OCI-M2 (cell line): ENCODE results near the gene OXSM.

Experiments used
- DNase-seq: peaks from one replicate; lab custom pipeline; 2025; ENCODE audit not compliant: unreplicated experiment; lab: John Stamatoyannopoulos, UW

OXSM gene

DNA sequence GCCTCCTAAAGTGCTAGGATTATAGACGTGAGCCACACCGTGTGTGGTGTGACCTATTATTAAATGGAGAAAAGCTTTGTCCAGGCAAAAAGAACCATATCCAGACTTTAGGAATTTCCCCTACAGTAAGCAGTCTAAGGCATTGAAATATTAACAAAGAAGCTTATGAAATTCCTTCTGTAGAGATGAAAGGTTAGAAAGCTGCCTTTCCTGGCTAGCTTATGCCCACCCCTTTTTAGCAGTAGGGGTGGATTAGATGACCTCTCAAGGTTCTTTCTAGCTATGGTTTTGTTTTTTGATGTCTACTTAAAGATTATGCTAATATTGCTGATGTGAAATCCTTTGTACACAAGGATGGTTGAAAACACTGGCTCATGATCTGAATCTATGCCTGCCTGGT, 13.9 kb downstream of the OXSM start:
- DNase-seq = no peak

DNA sequence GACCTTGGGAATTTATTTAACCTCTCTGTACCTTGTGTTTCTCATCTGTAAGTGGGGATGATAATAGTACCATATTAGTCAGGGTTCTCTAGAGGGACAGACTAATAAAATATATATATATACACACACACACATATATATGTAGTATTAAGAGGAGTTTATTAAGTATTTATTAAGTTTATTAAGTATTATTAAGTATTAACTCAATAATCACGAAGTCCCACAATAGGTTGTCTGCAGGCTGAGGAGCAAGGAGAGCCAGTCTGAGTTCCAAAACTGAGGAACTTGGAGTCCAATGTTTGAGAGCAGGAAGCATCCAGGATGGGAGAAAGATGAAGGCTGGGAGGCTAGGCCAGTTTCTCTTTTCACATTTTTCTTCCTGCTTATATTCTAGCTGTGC, 14.8 kb downstream of the OXSM start:
- DNase-seq = no peak

DNA sequence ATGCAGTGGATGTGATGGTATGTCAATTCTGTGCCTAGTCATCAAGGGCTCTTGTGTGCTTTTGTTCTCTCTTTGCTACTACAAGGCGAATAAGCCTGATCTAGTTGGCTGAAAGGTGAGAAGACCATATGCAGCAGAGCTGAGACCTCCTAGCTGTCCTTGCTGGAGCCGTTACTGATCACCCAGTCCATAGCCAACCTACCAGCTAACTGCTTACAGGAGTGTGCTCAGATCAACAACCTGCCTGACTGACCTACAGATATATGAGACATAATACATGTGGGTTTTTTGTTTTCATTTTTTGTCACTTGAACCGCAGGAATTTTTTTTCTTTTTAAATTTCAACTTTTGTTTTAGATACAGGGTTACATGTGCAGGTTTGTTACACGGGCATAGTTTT, 22.8 kb downstream of the OXSM start:
- no peak for DNase-seq

DNA sequence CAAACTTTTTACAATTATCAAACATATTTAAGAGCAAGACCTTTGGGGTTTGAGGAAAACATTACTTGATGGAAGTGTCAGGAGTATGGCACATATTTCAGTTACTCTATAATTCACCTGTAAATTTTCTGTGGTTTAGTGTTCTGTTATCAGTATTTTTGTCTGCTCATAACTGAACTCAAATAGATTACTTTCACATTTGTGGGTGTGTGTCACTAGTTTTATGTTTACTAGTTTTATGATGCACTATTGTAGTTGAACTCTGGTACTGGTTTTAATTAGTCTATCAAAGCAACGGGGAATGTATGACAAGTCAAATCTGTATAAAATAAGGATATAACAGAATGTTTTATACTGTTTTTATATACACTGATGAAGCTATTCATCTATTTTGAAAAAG, 27.2 kb downstream of the OXSM start:
- DNase-seq = no peak

DNA sequence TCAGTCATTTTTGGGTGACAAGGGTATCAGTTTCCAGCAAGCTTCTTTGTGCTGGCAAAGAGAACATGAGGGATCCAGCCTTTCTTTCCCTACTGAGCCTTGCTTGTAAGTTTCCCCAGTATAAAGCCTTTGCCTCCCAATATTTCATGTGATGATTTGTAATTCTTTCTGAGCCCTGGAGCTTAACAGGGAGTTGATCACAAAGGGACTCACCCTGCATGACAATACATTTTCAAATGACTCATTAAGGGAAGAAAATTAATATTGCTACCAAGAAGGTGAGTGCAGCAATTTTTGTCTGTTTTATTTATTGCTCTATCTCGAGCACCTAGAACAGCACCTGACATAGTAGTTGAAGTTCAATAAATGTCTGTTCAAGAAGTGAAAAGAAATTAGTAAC, 27.7 kb downstream of the OXSM start:
- no peak for DNase-seq

DNA sequence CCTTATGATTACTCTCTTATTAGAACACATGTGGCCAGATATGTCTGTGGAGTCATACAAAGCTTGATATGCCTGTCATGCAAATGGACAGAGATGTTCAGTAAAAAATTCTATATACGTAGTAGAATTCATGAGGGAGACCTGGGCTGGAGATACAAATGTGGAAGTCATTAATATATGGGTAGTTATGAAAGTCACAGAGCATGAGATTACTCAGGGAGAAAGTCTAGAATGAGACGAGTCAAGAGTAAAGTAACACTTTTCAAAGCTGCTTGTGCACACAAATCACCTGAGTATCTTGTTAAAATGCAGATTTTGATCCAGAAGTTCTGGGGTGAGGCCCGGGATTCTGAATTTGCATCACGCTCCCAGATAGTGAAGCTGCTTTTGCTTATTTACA, 28.4 kb downstream of the OXSM start:
- no peak for DNase-seq

DNA sequence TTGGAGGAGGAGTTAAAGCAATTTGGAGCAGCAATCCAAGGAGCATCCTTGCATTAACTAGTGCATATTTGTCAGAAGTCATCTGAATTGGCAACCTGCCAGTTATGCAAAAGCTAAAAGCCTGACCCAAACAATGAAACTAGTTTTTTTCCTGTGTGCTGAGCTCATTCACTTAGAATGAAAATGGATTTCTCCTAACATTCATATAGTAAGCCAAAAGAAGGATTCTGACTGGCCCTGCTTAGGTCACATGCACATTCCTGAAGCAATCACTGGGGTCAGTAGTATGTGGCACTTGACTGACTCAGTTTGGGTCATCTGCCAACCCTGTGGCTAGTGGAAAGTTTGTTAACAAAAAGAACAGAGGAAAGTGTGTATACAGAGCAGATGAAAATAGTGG, 30.5 kb downstream of the OXSM start:
- no peak for DNase-seq

DNA sequence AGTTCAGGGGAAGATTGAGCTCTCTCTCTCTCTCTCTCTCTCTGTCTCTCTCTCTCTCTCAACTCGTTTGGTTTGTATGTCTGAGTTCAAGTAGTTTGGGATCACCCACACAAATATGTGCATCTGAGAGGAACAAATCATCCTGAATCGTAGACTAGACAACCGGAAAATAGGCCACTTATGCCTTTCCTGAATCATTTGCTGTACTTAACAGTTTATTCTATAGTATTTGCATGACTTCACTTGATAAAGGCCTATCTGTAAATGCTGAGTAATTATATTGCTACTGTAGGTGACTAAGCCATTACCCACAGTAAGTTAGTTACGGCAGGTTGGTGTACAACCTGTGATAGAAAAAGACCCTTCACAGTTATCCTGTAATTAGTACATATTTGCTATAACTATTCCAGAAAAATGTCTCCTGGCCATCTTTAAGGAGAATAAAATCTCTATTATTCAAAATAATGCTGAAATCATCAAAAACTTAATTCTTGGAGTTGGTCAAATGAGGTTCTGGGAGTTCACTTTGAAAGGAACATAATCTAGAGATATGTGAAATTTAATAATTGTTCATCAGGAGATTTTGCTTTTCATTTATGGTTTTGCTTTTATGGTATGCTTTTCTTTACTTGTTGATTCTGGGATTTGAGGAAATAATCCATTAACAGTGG, 31.1 kb downstream of the OXSM start:
- DNase-seq = no peak

DNA sequence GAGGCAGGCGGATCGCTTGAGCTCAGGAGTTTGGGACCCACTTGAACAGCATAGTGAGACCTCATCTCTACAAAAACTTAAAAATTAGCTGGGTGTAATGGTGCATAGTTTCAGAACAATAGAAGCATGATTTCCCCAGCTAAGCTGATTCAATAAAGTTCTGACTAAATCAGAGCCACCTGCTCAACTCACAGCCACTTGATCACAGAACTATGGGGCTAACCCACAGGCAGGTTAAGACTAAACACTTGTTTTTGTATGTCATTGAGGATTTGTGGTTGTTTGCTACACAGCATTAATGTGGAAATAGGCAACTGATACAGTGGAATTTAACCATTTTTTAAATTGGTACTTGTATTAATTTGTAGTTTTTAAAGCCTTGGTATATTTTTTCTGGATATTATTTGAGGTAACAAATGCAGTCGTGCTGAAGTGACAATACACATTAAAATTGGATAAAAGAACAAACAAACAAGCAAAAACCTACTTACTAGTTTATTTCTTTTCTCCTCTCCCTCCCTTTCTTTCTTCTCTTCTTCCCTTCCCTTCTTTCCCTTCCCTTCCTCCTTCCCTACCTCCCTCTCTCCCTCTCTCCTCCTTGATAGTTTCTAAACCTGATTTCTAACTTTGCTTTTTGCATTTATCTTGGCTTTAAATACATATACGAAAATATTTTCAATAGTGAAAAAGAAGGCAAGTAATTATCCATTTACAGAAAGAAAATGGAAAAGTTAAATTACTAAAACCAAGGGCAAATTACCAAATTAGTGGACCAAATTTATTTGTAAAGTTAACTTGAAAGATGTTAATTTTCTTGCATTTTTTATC, 32.1 kb downstream of the OXSM start:
- DNase-seq = no peak

DNA sequence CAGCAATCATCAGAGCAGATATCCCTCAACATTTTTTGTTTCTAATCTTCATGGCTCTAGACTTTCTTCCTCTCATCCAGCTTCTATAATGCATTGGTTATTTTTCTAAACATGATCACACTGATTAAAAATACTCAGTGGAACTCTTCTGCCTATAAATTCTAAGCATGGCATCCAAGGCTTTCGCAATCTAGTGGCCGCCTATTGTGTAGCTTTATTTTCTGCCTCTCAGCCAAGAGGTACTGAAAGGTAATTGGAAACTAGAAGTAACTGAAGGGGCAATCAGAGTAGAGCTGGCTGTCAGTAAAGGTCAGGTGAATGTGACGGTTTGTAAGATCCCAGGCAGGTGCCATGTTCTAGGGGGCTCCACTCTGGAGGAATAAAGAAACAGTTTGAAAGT, 33.4 kb downstream of the OXSM start:
- DNase-seq = no peak

DNA sequence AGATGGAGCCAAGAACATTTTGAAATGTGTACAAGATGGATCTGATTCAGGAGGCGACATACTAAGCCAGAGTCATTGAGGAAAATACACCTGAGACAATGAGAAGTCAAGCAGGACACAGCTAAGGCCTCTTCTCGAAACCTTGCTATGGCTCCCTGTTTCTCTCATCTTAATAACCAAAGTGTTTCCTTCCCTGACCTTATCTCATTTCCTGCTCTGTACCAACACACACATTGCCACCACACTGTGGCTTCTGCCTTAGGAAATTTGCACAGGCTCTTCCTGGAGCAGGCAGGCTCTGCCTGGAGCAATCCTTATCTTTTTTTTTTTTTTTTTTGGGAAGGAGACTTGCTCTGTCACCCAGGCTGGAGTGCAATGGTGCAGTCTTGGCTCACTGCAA, 36.6 kb downstream of the OXSM start:
- DNase-seq = no peak

DNA sequence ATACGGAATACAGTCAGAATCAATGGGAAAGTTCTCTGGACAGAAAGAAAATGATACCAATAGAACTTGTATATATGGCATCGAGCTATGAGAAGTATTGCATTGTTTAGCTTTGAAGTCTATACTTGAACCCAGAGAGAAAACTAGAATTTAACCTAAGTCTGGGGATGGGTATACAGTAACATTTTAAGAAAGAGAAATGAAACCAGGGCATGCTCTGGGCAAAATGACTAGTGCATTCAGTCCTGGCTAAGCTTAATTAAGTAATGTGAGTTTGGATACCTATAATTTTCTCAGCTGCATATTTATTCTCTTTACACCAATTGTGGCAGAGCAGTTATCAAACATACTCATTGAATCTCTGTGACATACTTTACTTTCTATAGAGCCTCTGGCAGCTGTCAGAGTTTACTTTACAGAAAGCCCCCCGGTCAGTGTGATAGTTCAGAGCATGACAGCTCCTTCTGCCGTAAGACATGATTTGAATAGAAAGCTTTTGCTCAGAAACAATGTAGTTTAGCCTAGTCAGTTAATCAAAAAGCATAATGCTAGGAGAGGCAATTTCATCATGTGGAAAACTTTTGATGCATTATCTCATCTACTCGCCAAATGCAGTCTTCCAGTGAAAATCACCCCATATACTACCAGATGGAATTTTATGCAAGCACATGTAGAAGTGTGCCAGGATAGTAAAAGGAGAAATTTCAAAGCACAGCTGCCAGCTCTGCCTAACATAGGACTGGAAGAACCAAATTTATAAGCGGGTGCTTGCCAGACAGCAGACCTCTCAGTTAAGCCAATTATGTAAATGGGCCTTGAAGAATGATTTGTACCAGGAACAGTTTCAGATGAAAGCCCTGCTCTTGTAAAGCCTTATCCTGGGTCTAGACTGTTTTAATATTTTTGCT, 40.7 kb downstream of the OXSM start:
- no peak for DNase-seq

DNA sequence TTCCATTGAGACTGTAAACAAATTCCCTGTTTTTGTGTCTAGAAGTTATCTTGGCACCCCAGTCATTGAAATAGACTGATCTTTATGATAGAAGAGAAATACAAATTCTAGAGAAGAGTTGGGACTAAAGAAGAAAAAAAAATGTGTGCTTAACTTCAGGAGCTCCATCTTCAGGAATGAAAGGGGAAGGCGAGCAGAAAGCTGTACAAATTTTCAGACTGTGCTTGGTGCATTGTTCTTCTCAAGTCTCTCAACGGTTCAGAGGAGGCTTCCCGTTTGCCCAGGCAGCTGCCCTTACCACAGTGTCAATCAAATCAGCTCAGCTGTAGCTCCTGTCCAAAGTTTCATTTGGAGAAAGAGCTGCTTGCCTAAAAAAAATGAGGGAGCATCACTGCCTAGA, 41.7 kb downstream of the OXSM start:
- no peak for DNase-seq

DNA sequence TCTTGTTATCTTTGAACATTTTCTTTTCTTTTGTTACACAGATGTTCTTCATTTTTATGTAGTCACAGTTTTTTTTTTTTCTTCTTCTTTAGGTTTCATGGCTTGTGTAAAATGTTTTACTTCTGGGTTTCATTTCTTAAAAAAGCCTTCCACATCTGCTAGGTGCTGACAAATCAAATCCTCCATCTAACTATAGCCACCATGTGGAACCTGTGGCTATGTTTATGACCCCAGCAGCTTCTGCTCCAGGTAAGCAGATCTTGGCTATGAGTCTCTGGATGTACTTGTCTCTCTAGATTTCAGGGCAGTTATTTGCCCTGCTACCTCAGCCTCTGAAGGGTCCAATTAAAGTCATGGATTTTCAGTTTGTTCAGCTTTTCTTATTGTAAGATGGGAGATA, 44.5 kb downstream of the OXSM start:
- DNase-seq = no peak

DNA sequence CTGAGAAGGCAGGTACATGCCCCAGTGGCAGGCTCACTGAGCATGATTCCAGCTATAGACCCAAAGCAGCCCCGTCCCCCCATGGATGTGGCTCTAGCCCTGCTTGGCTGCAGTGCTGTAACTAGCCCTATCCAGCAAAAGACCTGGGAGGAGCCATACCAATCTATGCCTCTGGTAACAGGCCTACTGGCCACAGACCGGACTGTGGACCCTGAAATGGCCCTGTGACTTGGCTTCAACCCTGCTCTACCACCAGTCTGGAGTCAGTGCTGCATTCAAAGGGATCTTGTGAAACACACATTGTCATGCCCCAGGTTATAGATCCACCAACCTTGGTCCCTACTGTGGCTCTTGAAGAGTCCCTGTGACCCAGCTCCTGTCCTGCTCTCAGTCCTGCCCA, 46.7 kb downstream of the OXSM start:
- no peak for DNase-seq

DNA sequence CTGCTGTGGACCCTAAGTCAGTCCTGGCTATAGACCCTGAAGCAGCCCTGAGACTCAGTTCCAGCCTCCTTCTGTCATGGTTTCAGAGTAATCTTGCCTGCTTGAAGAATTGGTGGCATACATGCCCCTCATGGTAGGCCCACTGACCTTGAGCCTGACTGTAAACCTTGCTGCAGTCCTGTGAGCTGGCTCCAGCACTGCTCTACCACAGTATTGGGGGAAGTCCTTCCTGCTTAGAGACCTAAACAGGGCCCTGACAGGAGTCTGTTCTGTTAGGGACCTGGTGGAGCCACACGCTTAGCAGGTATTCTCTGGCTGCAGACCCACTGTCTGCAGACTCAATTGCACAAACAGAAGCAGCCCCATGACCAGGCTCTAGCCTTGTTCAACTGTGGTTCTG, 47.1 kb downstream of the OXSM start:
- no peak for DNase-seq

DNA sequence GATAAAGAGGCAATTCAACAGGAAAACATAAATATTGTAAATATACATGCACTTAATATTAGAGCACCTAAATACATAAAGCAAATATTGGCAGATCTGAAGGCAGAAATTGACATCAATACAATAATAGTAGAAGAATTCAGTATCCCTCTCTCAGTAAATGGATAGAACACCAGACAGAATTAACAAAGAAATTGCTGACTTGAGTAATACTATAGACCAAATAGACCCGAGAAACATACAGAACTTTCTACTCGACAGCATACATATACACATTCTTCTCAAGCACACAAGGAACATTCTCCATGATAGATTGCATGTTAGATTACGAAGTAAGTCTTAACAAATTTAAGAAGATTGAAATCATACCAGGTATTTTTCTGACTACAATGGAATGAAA, 50.2 kb downstream of the OXSM start:
- no peak for DNase-seq

DNA sequence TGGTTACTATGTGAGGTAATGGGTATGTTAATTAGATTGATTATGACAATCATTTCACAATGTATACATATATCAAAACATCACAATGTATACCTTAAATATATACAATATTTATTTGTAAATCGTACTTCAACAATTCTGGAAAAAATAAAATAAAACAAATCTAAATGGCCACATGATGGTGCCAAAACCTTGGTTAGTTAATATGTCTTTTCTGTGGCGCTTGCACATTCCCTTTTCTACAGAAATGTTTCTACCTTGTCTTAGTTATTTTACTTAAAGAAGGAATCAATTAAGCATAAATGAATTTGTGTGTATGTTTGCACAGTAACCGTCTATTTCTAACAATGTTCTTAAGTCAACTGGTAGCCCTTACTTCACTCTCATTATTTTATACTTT, 53.4 kb downstream of the OXSM start:
- no peak for DNase-seq
